ENCODE results near the gene CDK16. TPM values are rescaled to one million over a fixed set of nuclear protein-coding genes. Genes with fewer than 3 reads are reported as not detected.

Gene CDK16
- total RNA-seq, 1 donor from 2014 or later = 49.0 TPM

GRCh38 chrX:47204970-47205369, 13.5 kb upstream of the CDK16 start:
- H3K36me3 Mint-ChIP-seq (ENCODE audit: low read depth) = peaks cover 81% of the 10 kb centered on the region
- no peak overlapping the region for H3K4me3 Mint-ChIP-seq
- TF ChIP-seq CTCF (IDR thresholded peaks at IDR 0.05) = no peak
- no peaks in the 10 kb centered on the region for H3K9me3 Mint-ChIP-seq
- ChIA-PET CTCF (no interaction called here), POLR2A (interaction anchor here (1.3 kb wide), 1 partner anchor 10 kb away, joined by 3 read pairs; no protein-coding TSS in a partner anchor)
- DNase-seq (no peak), ATAC-seq (ENCODE audit: low read depth) (no peak)
- H3K27ac Mint-ChIP-seq = peak overlapping the region; percentile 59
- H3K4me1 Mint-ChIP-seq = no peaks in the 10 kb centered on the region
- no peaks in the 10 kb centered on the region for H3K27me3 Mint-ChIP-seq
- intact Hi-C loops (cut with micrococcal nuclease) = no loop called here

- intact Hi-C loops (cut with micrococcal nuclease) = no loop called here
- no peak for TF ChIP-seq CTCF (IDR thresholded peaks at IDR 0.05)
- no peak overlapping the region for H3K4me3 Mint-ChIP-seq
- H3K9me3 Mint-ChIP-seq = no peaks in the 10 kb centered on the region
- H3K4me1 Mint-ChIP-seq = no peaks in the 10 kb centered on the region
- ATAC-seq (ENCODE audit: low read depth) (no peak), DNase-seq (no peak)
- ChIA-PET POLR2A (no interaction called here), CTCF (no interaction called here)
- peaks cover 80% of the 10 kb centered on the region for H3K36me3 Mint-ChIP-seq (ENCODE audit: low read depth)
- H3K27me3 Mint-ChIP-seq = no peaks in the 10 kb centered on the region
- no peak overlapping the region for H3K27ac Mint-ChIP-seq
Observed at GRCh38 chrX:47206316-47206715, 12.2 kb upstream of the CDK16 start.

GRCh38 chrX:47208108-47208507, 10.4 kb upstream of the CDK16 start:
- no peak for TF ChIP-seq CTCF (IDR thresholded peaks at IDR 0.05)
- intact Hi-C loops (cut with micrococcal nuclease) = no loop called here
- Mint-ChIP-seq H3K9me3 (no peaks in the 10 kb centered on the region), H3K4me1 (no peaks in the 10 kb centered on the region), H3K27me3 (no peaks in the 10 kb centered on the region), H3K27ac (no peak overlapping the region), H3K4me3 (no peak overlapping the region), H3K36me3 (ENCODE audit: low read depth) (peaks cover 81% of the 10 kb centered on the region)
- ATAC-seq (ENCODE audit: low read depth) (no peak), DNase-seq (no peak)
- POLR2A ChIA-PET = no interaction called here
- CTCF ChIA-PET = no interaction called here

GRCh38 chrX:47209508-47210238, 8.8 kb upstream of the CDK16 start:
- DNase-seq = no peak
- H3K9me3 Mint-ChIP-seq = no peaks in the 10 kb centered on the region
- H3K4me1 Mint-ChIP-seq = no peaks in the 10 kb centered on the region
- intact Hi-C loops (cut with micrococcal nuclease) = no loop called here
- H3K27me3 Mint-ChIP-seq = no peaks in the 10 kb centered on the region
- ChIA-PET CTCF (no interaction called here), POLR2A (no interaction called here)
- H3K27ac Mint-ChIP-seq = no peak overlapping the region
- peaks cover 84% of the 10 kb centered on the region for H3K36me3 Mint-ChIP-seq (ENCODE audit: low read depth)
- no peak for TF ChIP-seq CTCF (IDR thresholded peaks at IDR 0.05)
- no peak for ATAC-seq (ENCODE audit: low read depth)
- no peak overlapping the region for H3K4me3 Mint-ChIP-seq

- no peaks in the 10 kb centered on the region for H3K4me1 Mint-ChIP-seq
- H3K27me3 Mint-ChIP-seq = no peaks in the 10 kb centered on the region
- ChIA-PET CTCF (no interaction called here), POLR2A (no interaction called here)
- intact Hi-C loops (cut with micrococcal nuclease) = no loop called here
- H3K27ac Mint-ChIP-seq = no peak overlapping the region
- DNase-seq (no peak), ATAC-seq (ENCODE audit: low read depth) (no peak)
- H3K9me3 Mint-ChIP-seq = no peaks in the 10 kb centered on the region
- peaks cover 85% of the 10 kb centered on the region for H3K36me3 Mint-ChIP-seq (ENCODE audit: low read depth)
- H3K4me3 Mint-ChIP-seq = no peak overlapping the region
- TF ChIP-seq CTCF (IDR thresholded peaks at IDR 0.05) = no peak
Observed at GRCh38 chrX:47210661-47211425, 7.6 kb upstream of the CDK16 start.

Data from activated B cell treated with CpG ODN at 0.5 μM for 24 hours (primary cell).